Nephron progenitor cell (in vitro differentiated cells): Measurements from ENCODE around the gene GPR162.

ENCODE experiments used
- DNase-seq: peaks from one replicate; pipeline ENCODE4 v3.0.0; 2021
- H3K27ac Mint-ChIP-seq: 2 replicates; pipeline ENCODE4 v1.8.0; 2021; ENCODE audit warnings: mild to moderate bottlenecking, moderate library complexity, mixed read lengths
- H3K27me3 Mint-ChIP-seq: 2 replicates; pipeline ENCODE4 v1.8.0; 2021; ENCODE audit warnings: mild to moderate bottlenecking, low read depth, mixed read lengths; ENCODE audit not compliant: poor library complexity
- H3K36me3 Mint-ChIP-seq: 2 replicates; pipeline ENCODE4 v1.8.0; 2021; ENCODE audit warnings: low read depth, mixed read lengths
- H3K4me1 Mint-ChIP-seq: 2 replicates; pipeline ENCODE4 v1.8.0; 2021; ENCODE audit warnings: mixed read lengths
- H3K4me3 Mint-ChIP-seq: 2 replicates; pipeline ENCODE4 v1.8.0; 2021; ENCODE audit warnings: mild to moderate bottlenecking, moderate library complexity, mixed read lengths
- H3K9me3 Mint-ChIP-seq: 2 replicates; pipeline ENCODE4 v1.8.0; 2021; ENCODE audit warnings: mild to moderate bottlenecking, moderate library complexity, mixed read lengths
- CTCF ChIP-seq: fragments of 200-600 bp; sonication (generic); IDR thresholded peaks from 2 replicates; pipeline ENCODE4 v1.5.0; 2021; ENCODE audit warnings: antibody characterized with exemption

The GPR162 gene

GRCh38 chr12:6837370-6838060, 15.9 kb downstream of the GPR162 start:
- peaks cover 4% of the 10 kb centered on the region for H3K4me1 Mint-ChIP-seq
- TF ChIP-seq CTCF, result no peak
- peaks cover 5% of the 10 kb centered on the region for H3K27me3 Mint-ChIP-seq
- no peak overlapping the region for H3K4me3 Mint-ChIP-seq
- DNase-seq, result no peak
- H3K9me3 Mint-ChIP-seq, result no peaks in the 10 kb centered on the region
- no peak overlapping the region for H3K27ac Mint-ChIP-seq
- H3K36me3 Mint-ChIP-seq, result peaks cover 45% of the 10 kb centered on the region

- TF ChIP-seq CTCF, result no peak
- Mint-ChIP-seq H3K4me3 (no peak overlapping the region), H3K9me3 (no peaks in the 10 kb centered on the region), H3K27ac (peak overlapping the region; percentile 71), H3K36me3 (peaks cover 42% of the 10 kb centered on the region), H3K27me3 (peaks cover 5% of the 10 kb centered on the region), H3K4me1 (peaks cover 13% of the 10 kb centered on the region)
- DNase-seq, result no peak
These were observed 17.2 kb downstream of the GPR162 start for GRCh38 chr12:6838854-6839253.

GRCh38 chr12:6839482-6840201, 18.0 kb downstream of the GPR162 start:
- no peak for DNase-seq
- Mint-ChIP-seq H3K27ac (no peak overlapping the region), H3K4me1 (peaks cover 13% of the 10 kb centered on the region), H3K27me3 (peaks cover 5% of the 10 kb centered on the region), H3K4me3 (no peak overlapping the region), H3K36me3 (peaks cover 40% of the 10 kb centered on the region), H3K9me3 (no peaks in the 10 kb centered on the region)
- TF ChIP-seq CTCF, result no peak

GRCh38 chr12:6840330-6840729, 18.7 kb downstream of the GPR162 start:
- Mint-ChIP-seq H3K36me3 (peaks cover 40% of the 10 kb centered on the region), H3K27me3 (peaks cover 5% of the 10 kb centered on the region), H3K4me1 (peaks cover 13% of the 10 kb centered on the region), H3K9me3 (no peaks in the 10 kb centered on the region), H3K4me3 (no peak overlapping the region), H3K27ac (no peak overlapping the region)
- no peak for DNase-seq
- no peak for TF ChIP-seq CTCF

GRCh38 chr12:6840761-6841515, 19.3 kb downstream of the GPR162 start, which contains the start of gene GNB3:
TSS of gene GNB3 (plus strand) at chr12:6840925. CDS start at chr12:6841288, 363 bp downstream.
- Mint-ChIP-seq H3K27me3 (peaks cover 4% of the 10 kb centered on the region), H3K4me3 (no peak within 1 kb of the TSS), H3K27ac (peak within 1 kb of the TSS; percentile 45), H3K4me1 (peaks cover 13% of the 10 kb centered on the region), H3K36me3 (peaks cover 37% of the 10 kb centered on the region), H3K9me3 (no peaks in the 10 kb centered on the region)
- DNase-seq, result no peak
- TF ChIP-seq CTCF, result no peak
